Erythroblast (primary cell): Measurements from ENCODE around the gene METRNL.

Experiments used
- GATA1 ChIP-seq: IDR thresholded peaks from 2 replicates; pipeline ENCODE4 v1.6.1; 2011; ENCODE audit warnings: low read depth, mild to moderate bottlenecking, control low read depth, low read length, moderate library complexity
- POLR2A ChIP-seq: IDR thresholded peaks from 2 replicates; pipeline ENCODE4 v1.6.1; 2011; ENCODE audit warnings: mild to moderate bottlenecking, low read length

- TF ChIP-seq POLR2A (no peak), GATA1 (no peak)
Measured at GRCh38 chr17:83092186-83092585, 12.8 kb downstream of the METRNL start.
